Hepatocyte (in vitro differentiated cells): ENCODE results near the gene SPECC1L.
"Not testable (repeated sequence)": the region's sequence is repeated elsewhere in the genome, so short reads cannot be mapped to it uniquely, and the experiment has no call there.

Source experiments
- EZH2 ChIP-seq: fragments of 200-600 bp; sonication (generic); IDR thresholded peaks from 2 replicates; pipeline ENCODE4 v1.6.1; 2016; ENCODE audit warnings: antibody characterized with exemption, mild to moderate bottlenecking, borderline replicate concordance
- EZH2phosphoT487 ChIP-seq: fragments of 200-600 bp; sonication (generic); IDR thresholded peaks from one replicate; pipeline ENCODE4 v1.6.1; 2018; ENCODE audit warnings: antibody characterized with exemption, mild to moderate bottlenecking, low read depth, moderate library complexity; ENCODE audit not compliant: unreplicated experiment, severe bottlenecking

- not testable (repeated sequence) for TF ChIP-seq EZH2phosphoT487, EZH2
These were observed 28.0 kb downstream of the SPECC1L start for GRCh38 chr22:24298497-24299155.
